Activated B cell treated with CpG ODN at 0.5 μM for 24 hours (primary cell): Measurements from ENCODE around the gene PAN3. TPM values are rescaled to one million over a fixed set of nuclear protein-coding genes. Genes with fewer than 3 reads are reported as not detected.

Experiments used
- ATAC-seq: fragments of 200-7000 bp; cut with Tn5 transposase; one replicate; pipeline ENCODE4 v1.10.0; 2021; ENCODE audit warnings: low read depth, mild to moderate bottlenecking, moderate library complexity
- CTCF ChIA-PET: fragments of 350-600 bp; sonication (Branson Sonifier 250); formaldehyde crosslinking; loops from one replicate; lab custom pipeline; 2021; ENCODE audit warnings: antibody characterized with exemption; lab: Charles Lee
- POLR2A ChIA-PET: fragments of 350-600 bp; sonication (Branson Sonifier 250); formaldehyde crosslinking; loops from one replicate; lab custom pipeline; 2021; ENCODE audit warnings: antibody characterized with exemption; lab: Charles Lee
- DNase-seq: peaks from one replicate; pipeline ENCODE4 v3.0.0; 2022
- H3K27ac Mint-ChIP-seq: one replicate; pipeline ENCODE4 v1.8.0; 2020; ENCODE audit warnings: mixed read lengths
- H3K27me3 Mint-ChIP-seq: one replicate; pipeline ENCODE4 v1.8.0; 2021; ENCODE audit warnings: mixed read lengths
- H3K36me3 Mint-ChIP-seq: one replicate; pipeline ENCODE4 v1.8.0; 2021; ENCODE audit warnings: low read depth, mixed read lengths
- H3K4me1 Mint-ChIP-seq: one replicate; pipeline ENCODE4 v1.8.0; 2021; ENCODE audit warnings: mixed read lengths
- H3K4me3 Mint-ChIP-seq: one replicate; pipeline ENCODE4 v1.8.0; 2020; ENCODE audit warnings: mild to moderate bottlenecking, mixed read lengths
- H3K9me3 Mint-ChIP-seq: one replicate; pipeline ENCODE4 v1.8.0; 2020; ENCODE audit warnings: mixed read lengths
- CTCF ChIP-seq: fragments of 200-600 bp; IDR thresholded peaks from one replicate; pipeline ENCODE4 v1.8.0; 2022; ENCODE audit warnings: antibody characterized with exemption, mild to moderate bottlenecking
- intact Hi-C: fragments of 100-400 bp; cut with micrococcal nuclease; formaldehyde crosslinking; loops from one replicate; pipeline ENCODE4 v1.15.1; 2024
- total RNA-seq: library from RNA; stranded (reverse); gene quantifications from 2 replicates; pipeline ENCODE4 v1.2.3, GENCODE V29; 2022

Gene PAN3
- total RNA-seq, 1 donor from 2014 or later = 68.2 TPM

DNA sequence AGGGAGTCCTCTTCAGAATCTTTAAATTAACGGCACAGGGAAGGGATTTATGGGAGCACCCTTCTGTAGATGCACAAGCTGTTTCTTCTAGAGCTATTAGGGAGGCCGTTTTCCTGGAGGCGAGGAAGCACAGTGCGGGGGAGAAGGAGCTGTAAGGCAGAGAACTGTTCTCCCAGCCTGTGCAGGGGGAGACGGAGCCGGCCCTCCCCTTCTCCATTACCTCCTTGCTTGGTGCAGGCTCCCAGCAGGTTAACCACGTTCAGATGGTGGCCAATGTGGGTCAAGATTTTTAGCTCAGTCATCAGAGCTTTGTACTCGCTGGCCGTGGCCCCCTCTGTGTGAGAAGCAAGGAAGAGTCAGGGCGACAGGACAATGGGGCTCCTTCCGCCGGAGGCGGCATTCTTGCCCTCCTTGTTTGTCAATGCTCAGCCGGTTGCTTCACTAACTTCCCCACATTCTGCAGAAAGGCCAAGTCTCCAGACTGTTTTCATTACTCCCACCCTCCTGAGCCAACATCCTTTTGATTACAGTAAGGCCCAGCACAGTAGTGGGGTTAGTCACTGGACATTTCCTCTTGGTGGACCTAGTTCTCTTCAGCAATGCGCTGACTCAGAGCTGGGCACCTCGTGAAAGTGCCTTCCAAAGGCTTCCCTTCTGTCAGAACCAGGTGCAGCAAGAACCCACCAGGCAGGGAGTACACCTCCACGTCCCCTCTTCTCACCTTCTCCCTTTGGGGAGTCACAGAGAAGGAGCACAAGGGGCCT lies 191.2 kb downstream of the PAN3 start:
- H3K27ac Mint-ChIP-seq = no peak overlapping the region
- ATAC-seq (no peak), DNase-seq (no peak)
- no peaks in the 10 kb centered on the region for H3K36me3 Mint-ChIP-seq
- no peaks in the 10 kb centered on the region for H3K9me3 Mint-ChIP-seq
- CTCF ChIA-PET = interaction anchor here (2.7 kb wide), 1 partner anchor 468 kb away, joined by 11 read pairs; no protein-coding TSS in a partner anchor
- no peaks in the 10 kb centered on the region for H3K4me1 Mint-ChIP-seq
- no peak for TF ChIP-seq CTCF
- intact Hi-C loops = no loop called here
- H3K27me3 Mint-ChIP-seq = no peaks in the 10 kb centered on the region
- H3K4me3 Mint-ChIP-seq = no peak overlapping the region
- POLR2A ChIA-PET = no interaction called here

GRCh38 chr13:28333204-28333881 lies 195.0 kb downstream of the PAN3 start:
- H3K27ac Mint-ChIP-seq = no peak overlapping the region
- DNase-seq (no peak), ATAC-seq (no peak)
- no peaks in the 10 kb centered on the region for H3K4me1 Mint-ChIP-seq
- no peaks in the 10 kb centered on the region for H3K27me3 Mint-ChIP-seq
- no peak for TF ChIP-seq CTCF
- no peaks in the 10 kb centered on the region for H3K36me3 Mint-ChIP-seq
- H3K9me3 Mint-ChIP-seq = no peaks in the 10 kb centered on the region
- ChIA-PET CTCF (no interaction called here), POLR2A (no interaction called here)
- no peak overlapping the region for H3K4me3 Mint-ChIP-seq
- intact Hi-C loops = no loop called here

- POLR2A ChIA-PET = no interaction called here
- no peak for TF ChIP-seq CTCF
- H3K4me3 Mint-ChIP-seq = no peak overlapping the region
- H3K36me3 Mint-ChIP-seq = no peaks in the 10 kb centered on the region
- H3K27me3 Mint-ChIP-seq = no peaks in the 10 kb centered on the region
- no peak for DNase-seq
- H3K4me1 Mint-ChIP-seq = no peaks in the 10 kb centered on the region
- CTCF ChIA-PET = no interaction called here
- ATAC-seq = no peak
- H3K9me3 Mint-ChIP-seq = no peaks in the 10 kb centered on the region
- intact Hi-C loops = no loop called here
- no peak overlapping the region for H3K27ac Mint-ChIP-seq
Observed at GRCh38 chr13:28336193-28336657, 197.9 kb downstream of the PAN3 start.

DNA sequence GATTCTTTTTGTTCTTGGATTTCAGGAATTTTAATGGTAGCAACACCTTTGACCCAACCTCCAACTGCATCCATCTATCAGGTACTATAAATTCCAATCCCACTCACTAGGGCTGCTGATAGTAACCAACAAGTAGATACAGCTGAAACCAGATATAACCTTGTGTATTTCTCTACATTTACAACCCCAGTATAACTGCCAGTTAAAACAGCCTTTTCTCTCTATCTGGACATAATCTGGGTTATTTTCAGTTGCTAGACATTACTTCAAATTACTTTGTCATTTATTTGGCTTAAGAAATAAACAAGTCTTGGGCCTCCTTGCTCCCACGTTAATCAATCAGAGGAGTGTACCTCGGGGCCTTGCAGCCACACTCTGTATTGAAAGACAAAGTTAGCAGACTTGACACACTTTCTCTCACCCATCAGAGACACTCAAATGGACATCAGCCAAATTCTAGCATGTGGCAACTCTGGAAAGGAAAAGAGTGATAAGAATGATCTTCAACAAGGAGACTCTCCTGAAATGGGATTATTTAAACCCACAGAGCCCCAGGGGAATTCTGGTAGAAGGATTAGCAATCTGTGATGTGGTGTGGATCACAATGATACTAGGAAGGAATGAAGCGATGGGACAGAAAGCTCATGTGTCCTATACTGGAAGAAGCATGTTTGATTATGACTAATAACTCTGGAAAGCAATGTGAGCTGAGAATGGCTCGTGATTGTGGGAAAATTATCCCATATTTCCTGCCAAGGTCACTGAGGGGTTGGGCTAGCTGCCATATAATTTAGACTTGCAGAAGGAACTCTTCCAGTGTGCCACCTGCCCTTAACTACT lies 199.0 kb downstream of the PAN3 start:
- ATAC-seq (no peak), DNase-seq (no peak)
- Mint-ChIP-seq H3K27ac (no peak overlapping the region), H3K4me3 (no peak overlapping the region), H3K27me3 (no peaks in the 10 kb centered on the region), H3K9me3 (no peaks in the 10 kb centered on the region), H3K36me3 (no peaks in the 10 kb centered on the region), H3K4me1 (no peaks in the 10 kb centered on the region)
- ChIA-PET POLR2A (no interaction called here), CTCF (no interaction called here)
- intact Hi-C loops = no loop called here
- TF ChIP-seq CTCF = no peak
